Measurements from ENCODE around the gene NDUFAF3. TPM values are rescaled to one million over a fixed set of nuclear protein-coding genes. Genes with fewer than 3 reads are reported as not detected.

Gene NDUFAF3
- total RNA-seq, 1 experiment from 2014 or later: 91.0 TPM

DNA sequence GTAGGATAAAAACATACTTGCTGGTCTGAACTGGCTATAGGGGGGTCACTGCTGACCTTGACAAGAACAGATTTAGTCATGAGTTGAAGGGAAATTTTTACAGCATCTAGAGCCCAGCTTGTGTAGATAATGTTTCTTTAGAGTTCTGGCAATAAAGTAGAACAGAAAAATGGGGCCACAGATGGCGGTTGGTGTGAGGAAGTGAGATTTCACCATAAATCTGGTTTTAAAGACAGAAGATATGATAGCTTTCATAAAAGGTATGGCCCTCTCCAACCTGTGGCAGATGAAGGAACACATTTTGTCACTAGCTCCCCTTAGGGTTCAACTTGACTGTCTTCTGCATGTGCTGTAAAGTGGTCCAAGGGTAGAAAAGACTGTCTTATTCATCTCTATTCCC, 31.6 kb downstream of the NDUFAF3 start:
- TSS peak; percentile 38 for BruUV-seq (replicated peaks)
- RAD21 ChIA-PET (ENCODE audit: low non-redundant PET in 1 of 2, low total read pairs in 2 of 2, uncharacterized antibody in 2 of 2, unreplicated experiment in 2 of 2): no interaction called here
- TF ChIP-seq, protein P1, sequence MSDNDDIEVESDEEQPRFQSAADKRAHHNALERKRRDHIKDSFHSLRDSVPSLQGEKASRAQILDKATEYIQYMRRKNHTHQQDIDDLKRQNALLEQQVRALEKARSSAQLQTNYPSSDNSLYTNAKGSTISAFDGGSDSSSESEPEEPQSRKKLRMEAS (IDR thresholded peaks at IDR 0.05): no peak
- TF ChIP-seq SP1 (IDR thresholded peaks at IDR 0.05; ENCODE audit: low read depth) (no peak), FOSL1 (IDR thresholded peaks at IDR 0.05; ENCODE audit: low read depth) (no peak), EGR1 (IDR thresholded peaks at IDR 0.05; ENCODE audit: low read depth) (no peak), ZNF274 (IDR thresholded peaks at IDR 0.05; ENCODE audit: low read depth, low read length) (no peak), ELF1 (IDR thresholded peaks at IDR 0.05; ENCODE audit: borderline replicate concordance, low read depth) (no peak), JUND (IDR thresholded peaks at IDR 0.05) (no peak), SRF (IDR thresholded peaks at IDR 0.05; ENCODE audit: low read depth) (no peak)
- TF ChIP-seq, protein P2, sequence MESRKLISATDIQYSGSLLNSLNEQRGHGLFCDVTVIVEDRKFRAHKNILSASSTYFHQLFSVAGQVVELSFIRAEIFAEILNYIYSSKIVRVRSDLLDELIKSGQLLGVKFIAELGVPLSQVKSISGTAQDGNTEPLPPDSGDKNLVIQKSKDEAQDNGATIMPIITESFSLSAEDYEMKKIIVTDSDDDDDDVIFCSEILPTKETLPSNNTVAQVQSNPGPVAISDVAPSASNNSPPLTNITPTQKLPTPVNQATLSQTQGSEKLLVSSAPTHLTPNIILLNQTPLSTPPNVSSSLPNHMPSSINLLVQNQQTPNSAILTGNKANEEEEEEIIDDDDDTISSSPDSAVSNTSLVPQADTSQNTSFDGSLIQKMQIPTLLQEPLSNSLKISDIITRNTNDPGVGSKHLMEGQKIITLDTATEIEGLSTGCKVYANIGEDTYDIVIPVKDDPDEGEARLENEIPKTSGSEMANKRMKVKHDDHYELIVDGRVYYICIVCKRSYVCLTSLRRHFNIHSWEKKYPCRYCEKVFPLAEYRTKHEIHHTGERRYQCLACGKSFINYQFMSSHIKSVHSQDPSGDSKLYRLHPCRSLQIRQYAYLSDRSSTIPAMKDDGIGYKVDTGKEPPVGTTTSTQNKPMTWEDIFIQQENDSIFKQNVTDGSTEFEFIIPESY (IDR thresholded peaks at IDR 0.05; ENCODE audit: extremely low read depth, insufficient replicate concordance, low read length): no peak
- TF ChIP-seq, protein P3, sequence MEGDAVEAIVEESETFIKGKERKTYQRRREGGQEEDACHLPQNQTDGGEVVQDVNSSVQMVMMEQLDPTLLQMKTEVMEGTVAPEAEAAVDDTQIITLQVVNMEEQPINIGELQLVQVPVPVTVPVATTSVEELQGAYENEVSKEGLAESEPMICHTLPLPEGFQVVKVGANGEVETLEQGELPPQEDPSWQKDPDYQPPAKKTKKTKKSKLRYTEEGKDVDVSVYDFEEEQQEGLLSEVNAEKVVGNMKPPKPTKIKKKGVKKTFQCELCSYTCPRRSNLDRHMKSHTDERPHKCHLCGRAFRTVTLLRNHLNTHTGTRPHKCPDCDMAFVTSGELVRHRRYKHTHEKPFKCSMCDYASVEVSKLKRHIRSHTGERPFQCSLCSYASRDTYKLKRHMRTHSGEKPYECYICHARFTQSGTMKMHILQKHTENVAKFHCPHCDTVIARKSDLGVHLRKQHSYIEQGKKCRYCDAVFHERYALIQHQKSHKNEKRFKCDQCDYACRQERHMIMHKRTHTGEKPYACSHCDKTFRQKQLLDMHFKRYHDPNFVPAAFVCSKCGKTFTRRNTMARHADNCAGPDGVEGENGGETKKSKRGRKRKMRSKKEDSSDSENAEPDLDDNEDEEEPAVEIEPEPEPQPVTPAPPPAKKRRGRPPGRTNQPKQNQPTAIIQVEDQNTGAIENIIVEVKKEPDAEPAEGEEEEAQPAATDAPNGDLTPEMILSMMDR (IDR thresholded peaks at IDR 0.05 in 2 of 3, conservative IDR thresholded peaks at IDR 0.05 in 1 of 3; ENCODE audit: borderline replicate concordance in 1 of 3, insufficient read depth in 1 of 3, low read depth in 2 of 3, low read length in 2 of 3): no peak

More for the DNA sequence above, 31.6 kb downstream of the NDUFAF3 start:
- ATAC-seq: no peak
- Histone ChIP-seq H3K9me2 (ENCODE audit: insufficient read depth) (no peaks in the 10 kb centered on the region), H3K9ac (ENCODE audit: low read length) (no peak overlapping the region), H3K27me3 (ENCODE audit: insufficient read depth, low read length) (no peaks in the 10 kb centered on the region), H3K27ac (ENCODE audit: low read depth, low read length) (no peak overlapping the region), H3K4me3 (replicated peaks in 1 of 2; ENCODE audit: low read depth in 1 of 2, low read length in 2 of 2) (no peak overlapping the region), H2AFZ (ENCODE audit: low read depth, low read length, poor library complexity, severe bottlenecking) (no peak overlapping the region), H3K4me1 (ENCODE audit: control insufficient read depth in 1 of 2, insufficient read depth in 2 of 2, low read length in 2 of 2) (no peaks in the 10 kb centered on the region), H3K36me3 (ENCODE audit: control insufficient read depth in 1 of 2, insufficient read depth in 2 of 2, low read length in 2 of 2) (peaks cover 33 to 39% of the 10 kb centered on the region in 2 experiments; a peak in 3 of 4 replicates), H4K20me1 (ENCODE audit: insufficient read depth) (no peaks in the 10 kb centered on the region), H3K9me3 (ENCODE audit: control insufficient read depth in 1 of 2, insufficient read depth in 1 of 2, low read depth in 1 of 2, low read length in 2 of 2) (no peaks in the 10 kb centered on the region), H3K4me2 (ENCODE audit: low read length) (no peak overlapping the region), H3K79me2 (ENCODE audit: insufficient read depth, low read length) (peaks cover 56% of the 10 kb centered on the region)
- intact Hi-C loops (cut with micrococcal nuclease): no loop called here
- no peak for DNase-seq (ENCODE audit: low read depth, low spot score)
- POLR2A ChIA-PET: interaction anchor here (0.7 kb wide), 1 partner anchor 25 kb away, joined by 3 read pairs; no protein-coding TSS in a partner anchor
- CTCF ChIA-PET: no interaction called here

Measured in HCT116 (cell line).